OCI-M1 (cell line): ENCODE measurements around the gene KLHDC7A.

Experiments
- DNase-seq: peaks from one replicate; lab custom pipeline; 2025; lab: John Stamatoyannopoulos, UW

Gene KLHDC7A

DNA sequence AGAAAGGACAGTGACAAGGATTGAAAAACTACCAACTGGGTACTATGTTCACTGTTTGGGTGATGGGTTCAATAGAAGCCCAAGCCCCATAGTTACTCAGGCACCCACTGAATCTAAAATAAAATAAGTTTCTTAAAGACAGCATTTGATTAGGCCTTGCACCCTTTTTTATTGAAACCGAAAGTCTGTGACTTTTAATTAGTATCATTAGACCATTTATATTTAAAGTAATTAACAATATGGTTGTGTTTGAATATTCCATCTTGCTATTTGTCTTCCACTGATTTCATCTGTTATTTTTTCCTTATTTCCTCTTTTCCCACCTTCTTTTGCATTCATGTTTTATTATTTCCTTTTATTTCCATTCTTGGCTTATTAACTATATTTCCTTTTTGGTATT is 27.4 kb downstream of the KLHDC7A start:
- DNase-seq = no peak

DNA sequence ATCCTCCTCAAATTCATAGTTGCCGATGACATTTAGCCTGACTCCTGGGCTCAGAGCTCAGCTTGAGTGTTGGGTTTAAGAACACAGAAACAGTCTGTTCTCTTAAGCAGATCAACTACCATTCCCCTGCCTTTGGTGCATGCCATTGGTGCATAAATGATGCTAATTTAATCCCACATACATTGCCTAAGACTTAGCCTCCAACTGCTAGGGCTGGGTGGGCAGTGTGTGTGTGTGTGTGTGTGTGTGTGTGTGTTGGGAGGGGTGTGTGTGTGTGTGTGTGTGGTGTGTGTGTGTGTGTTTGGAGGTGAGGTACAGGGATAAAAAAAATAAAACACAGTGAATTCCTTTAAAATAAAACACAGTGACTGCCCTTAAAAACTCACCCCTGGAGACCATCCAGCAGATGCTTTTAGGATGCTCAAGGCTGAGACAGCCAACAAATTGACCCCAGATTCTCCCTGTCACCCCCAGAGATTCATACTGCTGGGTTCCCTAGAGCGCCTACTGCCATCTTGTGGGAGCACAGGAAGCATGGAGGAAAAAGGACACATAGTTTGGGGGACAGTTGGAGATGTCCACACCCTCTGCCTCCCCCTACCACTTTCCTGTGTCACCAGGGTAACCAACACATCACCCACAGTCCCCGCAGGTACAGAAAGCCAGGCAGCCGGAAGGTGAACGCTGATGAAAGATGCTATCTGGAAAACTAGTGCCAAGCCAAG is 30.6 kb downstream of the KLHDC7A start:
- DNase-seq = no peak

GRCh38 chr1:18511874-18512150 is 31.1 kb downstream of the KLHDC7A start:
- no peak for DNase-seq

GRCh38 chr1:18512883-18513282 is 32.2 kb downstream of the KLHDC7A start:
- no peak for DNase-seq

GRCh38 chr1:18513995-18514394 is 33.3 kb downstream of the KLHDC7A start:
- no peak for DNase-seq

DNA sequence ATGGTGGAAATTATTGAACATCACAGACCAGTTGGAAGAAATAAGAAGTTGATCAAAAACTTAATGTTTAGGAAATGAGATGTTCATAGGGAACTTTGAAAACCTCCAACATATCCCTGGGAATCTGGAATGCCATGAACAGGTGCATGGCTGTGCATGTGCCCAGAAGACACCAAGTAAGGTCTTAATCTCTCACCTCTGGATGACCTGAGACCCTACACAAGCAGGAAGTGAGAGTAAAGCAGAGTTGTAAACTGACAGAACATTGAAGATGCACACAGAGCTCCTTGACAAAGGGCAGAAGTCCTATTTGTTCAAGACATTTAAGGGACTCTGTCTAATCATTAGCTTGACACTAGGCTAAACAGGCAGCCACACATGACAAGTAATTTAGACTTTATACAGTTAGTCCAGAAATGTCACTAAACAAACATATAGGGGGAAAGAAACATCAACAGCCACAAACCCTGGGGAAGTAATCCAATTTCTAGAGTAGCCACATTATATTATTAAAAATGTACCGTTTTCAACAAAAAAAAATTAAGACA is 34.5 kb downstream of the KLHDC7A start:
- DNase-seq = no peak

DNA sequence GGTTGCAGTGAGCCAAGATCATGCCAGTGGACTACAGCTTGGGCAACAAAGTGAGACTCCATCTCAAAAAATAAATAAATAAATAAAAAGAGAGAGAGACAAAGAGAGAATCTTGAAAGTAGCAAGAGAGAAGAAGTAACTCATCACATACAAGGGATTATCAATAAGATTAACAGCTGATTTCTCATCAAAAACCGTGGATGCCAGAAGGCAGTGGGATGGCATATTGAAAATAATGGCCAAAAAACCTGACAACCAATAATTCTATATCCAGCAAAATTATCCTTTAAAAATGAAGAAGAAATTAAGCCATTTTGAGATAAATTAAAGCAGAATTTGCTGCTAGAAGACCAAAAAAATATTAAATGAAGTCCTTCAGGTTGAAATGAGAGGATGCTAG is 35.7 kb downstream of the KLHDC7A start:
- peak; percentile 2 for DNase-seq

GRCh38 chr1:18526436-18527275 is 45.9 kb downstream of the KLHDC7A start:
- no peak for DNase-seq

GRCh38 chr1:18527514-18527913 is 46.8 kb downstream of the KLHDC7A start:
- DNase-seq = no peak

GRCh38 chr1:18527921-18528320 is 47.2 kb downstream of the KLHDC7A start:
- DNase-seq = no peak

DNA sequence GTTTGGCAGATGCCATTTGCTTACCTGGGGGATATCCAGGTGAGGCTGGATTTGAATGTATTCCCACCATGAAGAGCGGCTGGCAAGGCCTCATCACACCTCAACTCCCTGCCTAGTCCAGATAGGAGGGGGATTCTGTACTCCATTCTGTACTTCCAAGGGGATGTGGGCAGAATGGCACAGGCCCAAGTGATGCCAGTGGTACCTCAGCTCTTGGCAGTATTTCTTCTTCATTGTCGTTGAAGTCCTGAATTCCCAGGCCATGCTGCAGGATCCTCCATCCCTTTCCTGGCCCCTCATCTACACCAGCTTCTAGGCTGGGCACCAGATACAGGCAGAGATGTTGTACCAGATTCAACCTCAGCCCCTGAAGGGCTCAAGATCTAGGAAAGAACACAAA is 47.9 kb downstream of the KLHDC7A start:
- DNase-seq = no peak

DNA sequence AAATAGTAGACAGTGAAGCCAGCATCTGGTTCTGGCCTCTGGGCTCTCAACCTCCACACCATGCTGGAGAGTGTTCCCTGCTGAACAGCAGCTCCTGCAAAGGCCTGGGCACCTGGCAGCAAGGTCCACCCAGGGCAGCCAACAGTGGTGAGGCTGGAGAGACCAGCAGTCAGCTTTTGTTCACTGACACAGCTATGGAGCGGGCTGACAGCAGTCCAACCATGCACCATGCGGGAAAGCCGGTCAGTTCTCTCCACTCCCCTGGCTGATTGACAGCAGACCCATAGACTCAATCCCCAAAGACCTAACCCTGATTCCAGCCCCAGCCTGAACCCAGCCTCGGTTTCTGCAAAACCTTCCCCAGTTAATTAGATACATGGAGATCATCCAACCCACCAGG is 49.0 kb downstream of the KLHDC7A start:
- no peak for DNase-seq

GRCh38 chr1:18530587-18531502 is 50.1 kb downstream of the KLHDC7A start:
- DNase-seq = peak; percentile 74

- no peak for DNase-seq
Measured at GRCh38 chr1:18531503-18531845, 50.7 kb downstream of the KLHDC7A start.

- DNase-seq = no peak
Measured at GRCh38 chr1:18532390-18533170, 51.9 kb downstream of the KLHDC7A start.

DNA sequence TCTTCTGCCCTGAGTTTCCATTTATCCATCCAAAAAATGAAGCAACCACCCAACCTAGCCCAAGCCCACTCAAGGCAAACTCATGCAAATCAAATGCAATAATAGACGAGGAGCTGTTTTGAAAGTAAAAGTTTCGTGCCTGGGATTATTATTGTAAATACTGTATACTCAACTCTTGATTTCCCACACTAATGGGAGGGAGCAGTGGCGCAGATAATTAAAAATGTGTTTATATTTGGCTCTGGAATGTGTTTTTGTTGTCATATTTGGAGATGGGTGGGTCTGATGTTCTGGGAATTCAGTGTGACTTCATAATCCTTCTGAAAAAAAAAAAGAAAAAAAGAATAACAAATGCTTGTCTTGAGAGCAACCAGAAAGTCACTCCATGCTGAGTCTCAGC is 52.5 kb downstream of the KLHDC7A start:
- DNase-seq = no peak

GRCh38 chr1:18534810-18535205 is 54.1 kb downstream of the KLHDC7A start:
- DNase-seq = no peak
